NCI-H510A (cell line): ENCODE results near the gene NUTM2B.
"Not testable (repeated sequence)": the region's sequence is repeated elsewhere in the genome, so short reads cannot be mapped to it uniquely, and the experiment has no call there.

Experiments used
- DNase-seq: peaks from one replicate; lab custom pipeline; 2025; lab: John Stamatoyannopoulos, UW

The NUTM2B gene

DNA sequence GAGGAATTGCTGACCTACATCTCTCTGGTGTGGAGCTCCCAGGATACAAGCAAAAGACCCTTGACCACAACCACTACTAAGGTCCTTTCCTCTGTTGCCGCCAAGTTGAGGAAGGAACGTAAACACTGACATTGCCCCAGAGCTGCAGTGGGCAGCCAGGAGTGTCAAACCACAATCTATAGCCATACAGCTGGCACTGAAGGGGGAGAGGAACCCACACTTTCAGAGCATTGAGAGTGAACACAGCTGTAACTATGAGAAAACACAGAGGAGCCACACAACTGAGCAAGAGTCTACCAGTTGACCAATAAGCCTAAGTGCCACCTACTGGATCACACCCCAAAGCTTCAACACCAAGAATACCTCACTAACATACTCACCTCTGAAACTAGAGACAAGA is 45.5 kb downstream of the NUTM2B start:
- not testable (repeated sequence) for DNase-seq

DNA sequence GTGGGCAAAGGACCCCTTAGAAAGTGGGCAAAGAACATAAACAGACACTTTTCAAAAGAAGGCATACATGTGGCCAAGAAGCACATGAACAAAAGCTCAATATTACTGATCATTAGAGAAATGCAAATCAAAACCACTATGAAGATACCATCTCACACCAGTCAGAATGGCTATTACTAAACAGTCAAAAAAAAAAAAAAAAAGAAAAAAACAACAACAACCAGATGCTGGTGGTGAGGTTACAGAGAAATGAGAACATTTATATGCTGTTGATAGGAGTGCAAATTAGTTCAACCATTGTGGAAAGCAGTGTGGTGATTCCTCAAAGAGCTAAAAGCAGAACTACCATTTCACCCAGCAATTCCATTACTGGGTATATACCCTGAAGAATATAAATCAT is 50.6 kb downstream of the NUTM2B start:
- DNase-seq, result not testable (repeated sequence)

DNA sequence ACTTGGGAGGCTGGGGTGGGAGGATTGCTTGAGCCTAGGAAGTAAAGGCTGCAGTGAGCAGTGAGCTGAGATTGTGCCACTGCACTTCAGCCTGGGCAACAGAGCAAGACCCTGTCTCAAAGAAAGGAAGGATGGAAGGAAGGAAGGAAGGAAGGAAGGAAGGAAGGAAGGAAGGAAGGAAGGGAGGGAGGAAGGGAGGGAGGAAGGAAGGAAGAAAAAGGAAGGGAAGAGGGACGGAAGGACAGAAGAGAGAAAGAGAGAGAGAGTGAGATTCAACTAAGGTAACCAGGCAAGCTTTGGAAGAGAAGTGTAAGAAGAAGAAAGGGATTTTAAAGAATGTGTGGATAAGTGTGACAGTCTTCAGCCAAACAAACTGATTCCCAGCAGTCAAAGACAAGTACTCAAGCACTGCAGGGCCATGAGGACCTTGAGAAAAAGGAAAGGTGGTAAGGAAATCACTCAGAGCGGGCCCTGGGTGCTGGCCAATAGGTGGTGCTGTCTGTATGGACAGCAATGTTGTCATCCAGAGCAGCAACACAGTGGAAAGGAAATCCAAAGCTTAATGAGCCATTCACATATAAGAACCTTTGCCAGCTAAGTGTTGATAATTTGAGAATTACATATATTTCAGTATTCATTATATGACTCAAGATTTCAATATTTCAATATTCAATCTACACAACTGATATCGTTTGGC is 55.4 kb downstream of the NUTM2B start:
- not testable (repeated sequence) for DNase-seq
